HG03066 (cell line): ENCODE measurements around the gene HTR4.
A peak's percentile ranks its signal among the peaks of the same experiment; 100 is the strongest.
"Not testable (repeated sequence)": the region's sequence is repeated elsewhere in the genome, so short reads cannot be mapped to it uniquely, and the experiment has no call there.

Experiments
- ATAC-seq: cut with Tn5 transposase; IDR thresholded peaks from one replicate; pipeline ENCODE4 v1.9.1; 2021; ENCODE audit warnings: low read depth; ENCODE audit not compliant: unreplicated experiment

The HTR4 gene

DNA sequence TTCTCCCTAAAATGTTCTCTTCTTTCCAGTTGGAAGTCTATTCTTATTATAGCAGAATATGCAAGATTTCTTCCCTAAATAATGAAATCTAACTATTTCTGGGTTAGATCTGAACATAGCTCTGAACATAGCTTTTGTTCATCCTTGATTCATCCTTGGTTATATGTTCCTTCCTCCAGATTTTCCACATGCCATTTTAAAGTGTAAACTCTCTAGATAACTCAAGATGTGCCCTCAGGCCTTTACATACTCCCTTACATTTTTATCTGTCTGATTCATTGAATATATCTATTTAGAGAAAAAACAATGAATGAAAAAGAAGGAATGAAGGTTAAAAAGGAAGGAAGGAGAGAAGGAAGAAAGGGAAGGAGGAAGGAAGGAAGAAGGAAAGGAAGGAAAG, 169.7 kb downstream of the HTR4 start:
- no peak for ATAC-seq

DNA sequence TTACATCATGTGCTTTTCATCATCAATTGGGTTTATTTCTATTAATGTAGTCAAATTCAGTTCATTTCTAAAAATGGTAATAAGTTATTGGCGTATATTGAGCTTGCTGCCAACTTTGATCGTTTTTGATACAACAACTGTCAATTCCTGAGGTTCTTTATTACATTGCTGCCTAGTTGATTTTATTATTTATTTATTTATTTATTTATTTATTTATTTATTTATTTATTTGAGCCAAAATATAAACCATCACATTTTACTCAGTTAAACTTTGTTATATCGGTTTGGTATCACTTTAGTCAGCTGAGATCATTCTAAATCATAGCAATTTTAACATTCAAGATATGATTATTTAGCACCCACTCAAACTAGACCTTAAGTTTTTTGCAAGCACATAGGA, 170.6 kb downstream of the HTR4 start:
- no peak for ATAC-seq

DNA sequence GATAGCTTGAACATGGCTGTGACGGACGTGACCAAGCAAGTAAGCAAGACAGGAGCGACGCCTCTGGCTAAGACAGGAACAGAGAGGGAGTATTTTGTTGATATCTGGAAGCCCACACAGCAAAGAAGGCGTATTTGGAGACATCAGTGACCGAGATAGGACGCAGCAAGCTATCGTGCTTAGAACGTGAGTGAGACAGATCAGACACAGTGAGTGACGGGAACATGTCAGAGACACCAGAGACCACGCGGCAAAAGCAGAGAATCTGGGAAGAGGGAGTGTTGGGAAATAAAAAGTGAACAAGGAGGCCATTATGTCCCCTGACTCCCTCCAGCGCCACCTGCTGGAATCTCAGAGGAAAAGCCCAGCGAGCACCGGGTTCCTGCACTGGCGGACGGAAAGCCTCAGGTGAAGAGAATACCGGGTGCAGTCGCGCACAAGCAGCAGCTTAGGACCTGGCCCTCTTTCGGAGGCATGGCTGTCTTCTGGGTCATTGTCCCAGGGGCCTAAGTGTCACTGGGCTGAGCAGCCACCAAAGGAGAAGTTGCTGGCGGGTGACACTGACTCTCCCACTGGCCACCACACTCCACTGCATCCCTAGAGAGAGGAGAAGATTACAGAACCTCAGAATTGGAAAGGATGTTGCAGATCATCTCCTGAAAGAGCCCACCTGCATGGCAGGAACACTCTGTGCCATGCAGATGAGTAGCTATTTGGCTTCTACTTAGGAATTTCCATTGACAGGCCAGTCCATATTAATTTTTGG, 171.4 kb downstream of the HTR4 start:
- ATAC-seq = peak; percentile 88

DNA sequence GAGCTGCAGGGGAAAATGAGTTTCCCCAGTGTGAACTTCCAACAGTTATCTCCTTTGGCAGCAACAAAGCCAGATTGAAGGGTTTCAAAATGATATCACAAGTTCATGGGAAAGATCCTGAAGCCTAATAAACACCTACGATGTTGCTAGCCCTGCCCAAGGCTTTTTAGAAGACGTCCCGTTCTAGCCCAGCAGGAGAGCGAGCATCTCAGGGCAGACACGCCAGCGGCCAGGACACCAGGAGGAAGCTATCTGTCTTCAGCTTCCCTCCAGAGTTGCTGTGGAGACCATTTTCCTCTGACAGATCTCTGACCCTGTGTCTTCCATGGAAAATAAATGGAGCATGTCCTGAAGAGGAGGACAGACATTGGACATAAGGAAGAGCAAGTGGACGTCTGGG, 172.1 kb downstream of the HTR4 start:
- peak; percentile 15 for ATAC-seq

DNA sequence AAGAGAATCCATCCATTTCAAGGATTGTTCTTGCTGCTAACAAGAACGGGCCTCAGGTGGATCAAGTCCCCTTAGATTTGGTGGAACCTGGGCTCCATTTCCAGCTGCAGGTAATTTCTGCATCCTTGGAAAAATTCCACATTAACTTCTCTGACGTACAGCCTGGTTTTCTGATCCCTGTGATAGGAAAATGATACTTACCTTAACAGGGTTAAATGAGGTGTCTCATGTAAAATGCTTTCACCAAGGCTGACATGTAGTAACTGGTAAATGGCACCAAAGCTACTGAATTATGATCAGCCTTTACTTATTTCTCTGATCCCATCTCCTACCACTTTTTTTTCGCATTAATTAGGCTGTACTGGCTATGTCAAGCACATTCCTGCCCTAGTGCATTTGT, 176.9 kb downstream of the HTR4 start:
- ATAC-seq = no peak

DNA sequence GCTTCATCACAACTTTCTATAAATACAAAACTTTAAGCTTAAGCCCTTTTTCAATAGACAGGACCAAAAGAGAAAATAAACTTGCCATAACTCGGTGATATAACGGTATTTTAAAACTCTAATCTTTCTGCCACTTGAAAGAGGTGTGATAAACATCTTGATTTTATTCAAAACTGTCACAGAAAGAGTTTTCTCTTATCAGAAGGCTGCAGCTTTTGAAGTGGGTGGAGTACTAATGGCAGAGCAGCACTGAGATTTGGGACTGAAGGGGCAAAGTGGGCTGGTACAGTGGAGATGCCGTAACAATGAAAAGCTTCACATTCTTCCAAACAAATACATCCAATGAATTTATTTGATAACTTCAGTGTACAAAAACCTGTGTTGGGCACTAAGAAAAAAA, 178.0 kb downstream of the HTR4 start:
- no peak for ATAC-seq

DNA sequence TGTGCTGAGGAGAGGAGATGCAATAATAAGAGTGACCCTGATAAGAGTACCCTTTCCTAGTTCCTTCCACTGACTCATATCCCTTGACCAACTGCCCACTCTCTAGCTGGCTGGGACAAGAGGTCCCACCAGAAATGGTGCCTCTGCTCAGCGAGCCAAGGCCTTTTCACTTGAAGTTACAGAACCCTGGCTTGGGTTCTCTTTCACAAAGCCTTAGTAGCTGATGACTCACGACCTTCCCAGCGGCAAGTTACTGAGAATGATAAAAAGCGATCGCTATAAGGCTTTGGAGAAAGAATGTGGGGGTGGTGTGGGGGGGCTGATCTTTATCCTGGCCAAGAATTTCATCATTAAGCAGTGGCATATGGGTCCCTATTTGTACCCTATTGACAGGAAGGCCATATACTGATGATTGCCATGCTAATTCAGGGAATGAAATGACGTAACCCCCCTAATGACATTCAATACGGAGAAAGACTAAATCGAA, 180.3 kb downstream of the HTR4 start:
- ATAC-seq = no peak

DNA sequence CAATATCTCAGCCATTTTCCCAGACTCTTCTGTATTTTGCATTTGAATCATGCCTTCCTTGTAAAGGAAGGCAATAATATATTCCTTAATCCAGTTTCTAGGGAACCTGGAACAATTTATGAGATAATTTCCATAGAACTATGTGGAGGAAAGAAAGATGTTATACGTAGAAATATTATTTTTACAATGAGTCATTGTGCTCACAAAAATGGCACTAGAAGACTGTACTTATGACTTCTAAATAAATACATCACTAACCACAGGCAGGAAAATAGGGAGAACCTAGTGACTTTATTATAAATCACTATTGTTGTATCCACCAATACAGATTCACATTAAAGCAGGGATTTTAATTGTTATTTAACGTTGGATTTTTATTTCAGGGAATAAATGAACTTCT, 182.9 kb downstream of the HTR4 start:
- no peak for ATAC-seq

DNA sequence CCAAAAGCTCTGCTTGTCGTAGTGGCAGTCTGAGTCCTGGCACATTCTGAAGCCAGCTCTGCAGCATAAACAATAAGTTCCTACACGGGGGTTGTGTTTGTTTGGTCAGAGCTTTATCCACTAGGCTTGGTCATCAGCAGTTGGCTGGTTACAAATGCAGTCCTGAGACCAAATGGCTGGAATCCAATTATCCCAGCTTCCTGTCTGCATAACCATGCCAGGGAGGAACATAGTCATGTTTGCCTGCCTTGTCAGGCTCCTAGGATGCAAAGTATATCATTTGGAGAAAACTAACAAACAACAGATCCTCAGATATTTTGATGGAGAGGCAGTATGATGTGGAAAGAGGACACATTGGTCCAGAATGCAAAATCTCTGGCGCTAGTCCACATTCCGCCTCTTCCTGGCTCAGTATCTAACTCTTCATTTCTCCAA, 184.8 kb downstream of the HTR4 start:
- no peak for ATAC-seq

DNA sequence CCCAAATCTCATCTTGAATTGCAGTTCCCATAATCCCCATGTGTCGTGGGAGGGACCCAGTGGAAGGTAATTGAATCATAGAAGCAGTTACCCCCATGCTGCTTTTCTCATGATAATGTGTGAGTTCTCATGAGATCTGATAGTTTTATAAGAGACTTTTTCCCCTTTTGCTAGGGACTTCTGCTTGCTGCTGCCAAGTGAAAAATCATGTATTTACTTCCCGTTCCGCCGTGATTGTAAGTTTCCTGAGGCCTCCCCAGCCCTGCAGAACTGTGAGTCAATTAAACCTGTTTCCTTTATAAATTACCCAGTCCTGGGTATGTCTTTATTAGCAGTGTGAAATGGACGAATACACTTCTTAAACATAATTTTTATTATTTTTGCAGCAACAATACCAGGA, 185.6 kb downstream of the HTR4 start:
- not testable (repeated sequence) for ATAC-seq

DNA sequence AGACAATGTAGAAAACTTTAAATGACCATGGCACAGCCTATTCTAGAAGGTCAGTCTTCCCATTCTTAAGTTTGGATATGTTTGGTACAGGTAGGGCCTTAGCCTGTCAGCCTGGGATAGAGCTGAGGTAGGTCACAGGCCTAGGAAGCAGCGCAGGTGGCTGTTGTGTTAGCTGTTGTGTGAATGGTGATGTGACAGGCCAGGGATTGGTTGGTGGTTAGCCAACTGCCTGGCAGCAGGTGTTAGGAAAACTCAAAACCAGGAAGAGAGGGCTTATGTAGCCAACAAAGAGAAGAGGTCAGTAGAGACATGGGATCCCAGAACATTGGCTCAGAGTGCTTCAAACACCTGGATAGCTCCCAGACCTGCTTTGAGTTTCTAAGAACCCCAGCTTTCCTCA, 186.4 kb downstream of the HTR4 start:
- no peak for ATAC-seq

DNA sequence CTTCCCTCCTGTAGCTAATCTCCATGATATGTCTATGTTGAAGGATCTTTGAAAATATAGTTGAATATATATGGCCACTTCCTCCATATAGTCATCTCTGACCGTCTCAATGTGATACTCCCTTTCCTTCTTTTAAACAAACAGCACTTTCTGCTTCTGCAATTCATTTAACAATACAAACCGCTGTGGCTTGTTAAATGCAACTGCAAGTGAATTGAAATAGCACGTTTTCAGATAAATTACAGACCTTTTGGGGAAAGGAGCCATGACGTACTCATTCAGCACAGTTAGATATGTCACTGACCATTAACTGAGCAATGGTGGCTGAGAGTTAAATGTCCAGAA, 188.1 kb downstream of the HTR4 start:
- ATAC-seq = no peak

DNA sequence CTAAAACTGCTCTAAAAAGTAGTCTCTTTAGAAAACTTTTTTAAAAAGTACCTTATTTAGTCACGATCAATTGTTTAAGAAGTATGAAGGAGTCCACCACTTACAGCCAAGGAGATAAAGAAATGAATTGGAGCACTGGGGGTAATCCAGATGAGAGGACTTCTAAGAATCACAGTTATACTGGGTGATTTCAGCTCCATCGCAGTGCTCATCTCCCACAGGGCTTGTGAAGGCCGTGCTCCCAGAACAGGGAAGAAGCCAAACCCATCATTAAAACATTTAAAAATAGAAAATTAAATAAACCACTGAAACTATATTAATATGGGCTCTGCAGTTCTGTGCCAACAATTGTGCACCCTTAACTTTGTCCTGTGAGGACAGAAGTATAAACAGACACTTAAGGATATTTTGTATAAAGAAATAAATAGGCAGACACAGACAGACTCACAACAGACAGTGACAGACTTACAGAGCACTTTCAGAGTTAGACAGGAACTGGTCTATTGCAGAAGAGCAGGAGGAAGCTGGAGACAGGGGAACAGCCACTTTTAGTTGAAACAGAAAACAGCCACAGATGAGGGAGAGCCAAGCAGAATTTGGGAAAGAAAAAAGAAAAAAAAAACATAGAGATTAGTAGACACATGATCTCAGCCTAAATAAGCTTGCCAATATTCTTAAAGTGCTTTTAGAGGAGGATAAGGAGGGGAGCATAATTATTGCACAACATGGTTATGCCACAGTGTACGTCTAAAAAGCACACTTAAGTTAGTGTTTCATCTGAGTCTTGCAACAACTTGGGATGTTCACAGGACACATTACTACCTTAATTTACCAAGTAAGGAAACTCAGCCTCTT, 188.7 kb downstream of the HTR4 start:
- ATAC-seq = no peak

DNA sequence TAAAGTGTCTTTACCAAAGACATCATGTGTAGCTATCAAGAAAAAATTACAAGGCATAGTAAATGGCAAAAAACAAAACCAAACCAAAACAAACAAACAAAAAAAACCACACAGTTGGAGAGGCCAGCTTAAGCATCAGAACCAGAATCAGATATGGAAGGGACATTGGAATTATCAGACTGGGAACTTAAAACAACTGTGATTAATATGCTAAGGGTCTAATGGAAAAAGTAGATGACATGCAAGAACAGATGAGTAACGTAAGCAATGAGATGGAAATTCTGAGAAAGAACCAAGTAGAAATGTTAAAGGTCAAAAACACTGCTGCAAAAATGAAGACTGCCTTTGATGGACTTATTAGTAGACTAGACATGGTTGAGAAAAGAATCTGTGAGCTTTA, 194.7 kb downstream of the HTR4 start:
- ATAC-seq = no peak

DNA sequence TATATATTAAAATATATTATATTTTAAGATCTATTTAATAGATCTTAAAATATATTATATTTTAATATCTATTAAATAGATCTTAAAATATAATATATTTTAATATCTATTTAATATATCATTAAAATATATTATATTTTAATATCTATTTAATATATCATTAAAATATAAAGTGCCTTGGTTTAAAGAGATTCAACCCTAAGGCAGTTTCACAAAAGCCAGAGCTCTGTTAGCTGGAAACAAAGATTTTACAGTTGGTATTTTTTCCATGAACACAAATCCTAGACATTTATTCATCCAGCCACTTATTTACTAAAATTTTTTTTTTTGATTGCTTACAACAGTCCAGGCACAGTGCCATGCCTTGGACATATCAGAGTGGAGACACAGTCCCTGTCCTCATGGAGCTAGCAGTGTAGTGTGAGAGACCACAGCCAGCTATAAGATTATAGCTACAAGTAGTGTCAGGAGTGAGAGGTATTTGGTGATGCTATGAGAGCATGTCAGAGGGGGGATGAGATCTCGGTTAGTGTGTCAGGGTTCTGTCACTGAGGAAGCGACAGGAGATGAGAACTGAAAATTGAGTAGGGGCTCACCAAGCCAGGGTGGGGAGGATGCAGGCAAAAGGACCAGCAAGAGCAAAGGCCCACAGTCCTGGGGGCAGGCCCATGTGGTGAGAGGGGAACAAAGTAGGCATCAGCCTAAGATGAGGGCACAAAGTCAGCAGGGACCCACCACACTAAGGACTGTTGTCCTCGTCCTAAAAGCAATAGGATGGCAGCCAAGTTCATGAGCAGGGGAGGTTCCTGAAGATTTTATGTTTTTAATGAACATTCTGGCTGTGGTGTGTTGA, 196.1 kb downstream of the HTR4 start:
- no peak for ATAC-seq

DNA sequence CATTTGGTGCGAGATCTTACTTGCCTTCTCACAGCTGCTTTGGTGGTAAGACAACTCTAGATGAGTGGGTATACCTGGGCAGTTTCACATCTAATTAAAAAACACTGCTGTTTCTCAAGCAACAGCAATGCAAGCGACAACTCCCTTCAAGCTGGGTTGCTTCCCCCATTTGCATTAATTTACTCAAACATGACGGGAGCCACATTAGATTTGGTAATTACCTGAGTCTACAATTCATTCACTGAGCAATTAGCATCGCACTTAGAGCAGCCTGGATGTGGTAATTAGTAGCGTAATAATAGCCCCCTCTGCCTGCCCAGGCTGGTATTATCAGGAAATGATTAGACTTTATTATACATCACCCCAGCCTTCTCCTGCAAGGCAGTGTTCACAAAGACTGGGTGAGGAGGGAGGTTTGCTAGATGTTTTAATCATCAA, 197.1 kb downstream of the HTR4 start:
- no peak for ATAC-seq

DNA sequence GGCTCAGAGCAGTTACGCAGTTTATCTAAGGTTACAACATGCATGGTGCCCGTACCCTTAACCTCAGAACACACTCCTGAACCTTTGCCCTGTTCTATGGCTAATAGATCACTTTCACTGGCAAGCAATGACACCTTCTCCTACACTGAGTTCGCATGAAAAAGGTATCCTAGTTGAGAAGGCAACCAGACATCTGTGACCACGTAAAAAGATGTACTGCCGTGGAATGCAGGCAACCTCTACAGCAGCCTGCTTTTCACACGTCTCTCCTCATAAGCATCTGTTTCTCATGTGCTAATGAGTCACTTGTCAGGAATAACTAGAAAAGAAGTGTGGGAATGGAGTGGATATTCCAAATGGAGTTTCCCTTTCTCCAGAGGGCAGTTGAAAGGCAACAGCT, 199.1 kb downstream of the HTR4 start:
- ATAC-seq = no peak

DNA sequence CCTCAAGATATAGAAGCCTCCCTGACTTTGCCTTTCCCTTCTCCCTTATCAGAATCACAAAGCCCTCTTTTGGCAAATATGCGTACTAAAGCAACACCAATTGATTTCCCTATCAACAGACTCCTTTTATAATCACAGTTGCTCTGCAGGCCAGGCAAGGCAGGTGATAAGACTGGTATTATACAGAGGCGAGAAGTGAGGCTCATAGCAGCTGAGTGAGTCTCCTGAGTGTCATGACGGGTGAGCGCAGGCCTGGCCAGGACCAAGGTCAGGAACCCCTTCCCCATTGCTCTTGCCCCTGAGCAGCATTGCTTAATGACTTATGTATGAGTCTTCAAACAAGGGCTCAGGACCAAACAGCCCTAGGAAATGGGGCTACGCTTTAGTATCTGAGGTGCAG, 199.8 kb downstream of the HTR4 start:
- ATAC-seq = no peak

DNA sequence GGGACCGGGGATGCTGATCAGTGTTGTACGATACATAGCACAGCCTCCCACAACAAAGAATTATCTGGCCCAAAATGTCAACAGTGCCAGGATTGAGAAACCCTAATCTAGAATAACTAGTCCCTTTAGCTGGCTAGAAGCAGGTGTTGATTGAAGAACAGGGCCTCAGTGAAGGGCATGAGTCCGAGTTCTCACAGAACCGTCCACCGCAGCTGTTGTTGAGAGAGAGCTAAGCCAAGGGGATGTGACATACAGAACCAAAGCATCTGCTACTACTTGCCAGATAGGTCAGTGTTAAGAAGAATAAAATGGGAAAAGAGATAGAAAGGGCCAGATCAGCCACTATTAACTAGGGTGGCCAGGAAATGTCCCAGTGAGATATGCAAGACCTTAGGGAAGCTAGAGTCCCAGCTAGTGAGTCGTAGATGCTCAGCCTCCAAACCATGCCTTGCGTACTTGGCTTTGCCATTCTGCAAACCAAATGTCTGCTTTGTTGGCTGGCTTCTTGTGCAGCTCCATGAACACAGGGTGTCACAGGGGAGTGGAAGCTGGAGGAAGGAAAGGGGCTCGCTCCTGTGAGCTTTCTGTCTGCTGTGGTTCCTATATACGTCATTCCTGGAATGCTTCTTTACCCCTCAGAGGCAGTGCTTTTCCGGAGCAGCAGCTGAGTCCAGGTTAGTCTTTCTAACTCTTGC, 201.7 kb downstream of the HTR4 start:
- ATAC-seq = no peak

DNA sequence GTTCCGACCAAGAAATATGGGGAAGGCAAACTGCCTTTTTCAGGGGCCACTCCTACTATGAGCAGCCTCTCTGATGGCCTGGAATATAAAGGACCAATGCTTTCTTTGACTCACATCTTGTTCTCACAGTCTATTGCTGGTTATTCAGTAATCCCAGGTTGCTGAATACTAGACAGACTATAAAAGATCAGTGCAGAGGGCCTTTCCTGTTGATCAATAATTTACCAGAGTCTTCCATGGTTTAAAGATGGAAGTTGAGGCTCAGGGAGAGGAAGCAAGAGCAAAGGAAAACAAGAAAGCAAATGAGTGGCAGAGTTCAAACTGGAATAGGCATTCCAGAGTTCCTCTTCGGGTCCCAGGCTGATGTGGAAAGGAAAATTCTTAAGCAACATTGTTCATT, 207.7 kb downstream of the HTR4 start:
- no peak for ATAC-seq
